GM21737 (cell line): ENCODE data around the gene C10orf90.

Experiments
- ATAC-seq: cut with Tn5 transposase; IDR thresholded peaks from one replicate; pipeline ENCODE4 v1.9.1; 2021; ENCODE audit warnings: mild to moderate bottlenecking, moderate library complexity; ENCODE audit not compliant: unreplicated experiment

The C10orf90 gene

DNA sequence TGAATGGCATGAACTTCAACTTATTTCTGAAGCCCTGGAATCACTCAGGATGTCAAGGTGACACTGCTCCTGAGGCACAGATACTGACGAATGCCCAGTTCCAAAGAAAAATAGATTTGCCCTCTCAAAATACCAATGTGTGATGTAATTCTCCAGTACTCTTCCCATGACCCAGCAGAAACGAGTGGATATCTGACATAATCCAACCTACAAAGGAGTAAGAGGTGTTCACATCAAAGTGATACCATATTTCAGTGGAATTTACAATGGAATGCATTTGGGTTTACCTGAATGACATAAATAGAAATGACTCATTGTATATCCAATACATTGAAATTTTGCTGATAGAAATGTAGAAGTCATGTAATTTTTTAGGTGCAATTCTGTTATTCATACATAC lies 161.3 kb downstream of the C10orf90 start:
- no peak for ATAC-seq

DNA sequence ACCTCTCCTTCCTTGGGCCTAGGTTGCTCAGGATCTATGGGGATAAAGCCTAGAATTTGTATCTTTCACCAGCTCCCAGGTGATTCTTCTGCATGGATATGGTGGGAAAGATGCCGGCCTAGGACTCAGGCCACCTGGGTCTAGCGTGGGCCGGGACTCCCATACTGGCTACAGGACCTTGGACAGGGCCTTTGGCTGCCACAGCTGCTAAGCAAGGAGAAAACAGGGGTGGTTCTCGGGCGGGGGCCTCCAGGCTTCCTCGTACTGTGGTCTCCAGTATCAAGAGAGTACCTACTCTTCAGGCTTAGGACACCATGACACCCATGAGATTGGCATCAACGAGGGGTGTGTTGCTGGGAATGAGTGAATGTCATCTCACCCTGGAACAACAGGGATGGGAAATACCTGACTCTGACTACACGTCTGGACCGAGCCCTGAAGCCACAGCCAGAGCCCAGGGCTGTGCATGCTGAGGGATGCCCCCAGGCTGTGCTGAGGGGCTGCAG lies 161.9 kb downstream of the C10orf90 start:
- ATAC-seq, result no peak

DNA sequence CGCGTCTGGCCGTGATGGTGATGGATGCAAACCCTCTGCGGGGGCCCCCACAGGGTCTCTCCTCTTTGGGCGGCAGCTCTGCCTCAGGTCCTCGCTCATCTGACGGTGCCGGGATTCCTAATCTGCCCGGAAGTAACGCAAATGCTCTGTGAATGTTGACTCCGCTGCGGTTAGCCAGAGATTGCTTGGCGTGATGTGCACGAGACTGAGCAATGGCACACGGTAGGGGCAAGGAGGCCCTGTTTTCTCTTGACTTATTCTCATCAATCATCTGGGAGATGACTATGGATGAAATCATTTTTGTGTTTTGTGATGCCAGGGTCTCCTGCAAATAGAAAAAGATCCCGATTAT lies 165.8 kb downstream of the C10orf90 start:
- ATAC-seq, result no peak

DNA sequence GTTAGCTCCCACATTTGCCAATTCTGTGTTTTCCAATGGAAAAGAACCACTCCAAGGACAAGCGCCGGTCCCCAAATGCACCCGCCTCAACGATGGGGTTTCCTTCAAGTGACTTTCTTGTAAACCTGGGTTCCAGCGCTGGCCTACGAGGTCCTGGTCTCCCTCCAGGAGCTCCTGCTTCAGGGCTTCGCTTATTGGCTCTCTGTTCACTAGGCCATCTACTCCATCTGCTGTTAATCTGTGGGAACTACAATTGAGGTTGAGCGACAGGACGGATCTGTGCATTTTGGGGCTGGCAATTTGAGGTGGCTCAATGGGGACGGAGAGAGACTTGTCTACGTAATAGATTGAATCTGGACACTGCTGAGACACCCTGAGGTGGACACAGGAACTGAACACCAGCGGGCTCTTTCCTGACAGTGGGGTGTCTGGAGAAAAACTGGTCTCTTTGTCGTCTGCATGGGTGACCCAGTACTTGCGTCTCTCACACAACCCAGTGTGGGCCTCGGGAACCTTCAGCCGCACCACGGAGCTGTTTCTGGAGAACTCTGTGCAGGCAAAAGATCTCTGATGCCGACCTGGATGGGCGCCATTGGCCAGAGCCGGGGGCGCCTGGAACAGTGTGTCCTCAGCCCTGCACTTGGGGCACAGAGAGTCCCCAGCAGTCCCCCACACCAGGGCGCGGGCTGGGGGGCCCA lies 166.3 kb downstream of the C10orf90 start:
- ATAC-seq, result no peak

DNA sequence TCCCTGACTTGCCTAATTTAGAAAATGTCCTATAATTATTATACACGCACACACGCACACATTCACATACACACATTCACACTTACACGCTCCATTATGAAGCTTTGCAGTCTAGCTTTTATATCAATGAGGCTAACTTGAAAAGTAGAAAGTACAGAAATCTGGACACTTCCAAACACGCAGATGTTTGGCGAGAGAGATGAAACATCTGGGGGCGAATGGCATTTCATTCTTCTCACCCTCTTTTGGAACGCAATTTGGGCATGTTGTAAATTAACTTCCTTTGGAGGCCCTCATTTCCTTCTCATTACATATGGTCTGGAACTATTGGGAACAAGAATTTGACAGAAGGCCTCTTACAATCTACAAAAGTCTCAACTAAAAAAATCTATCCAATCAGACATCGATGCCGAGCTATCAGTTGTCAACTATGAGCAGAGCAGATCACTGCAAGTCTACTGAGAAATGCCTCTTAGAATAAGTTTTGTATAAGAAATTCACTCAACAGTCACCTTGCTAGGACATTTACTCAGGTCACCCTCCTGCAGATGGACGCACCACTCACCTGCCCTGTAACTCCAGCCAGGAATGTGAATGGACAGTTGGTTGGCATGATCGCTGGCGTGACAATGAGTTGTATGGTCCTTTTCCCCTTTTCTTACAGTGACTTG lies 167.0 kb downstream of the C10orf90 start:
- ATAC-seq, result no peak

DNA sequence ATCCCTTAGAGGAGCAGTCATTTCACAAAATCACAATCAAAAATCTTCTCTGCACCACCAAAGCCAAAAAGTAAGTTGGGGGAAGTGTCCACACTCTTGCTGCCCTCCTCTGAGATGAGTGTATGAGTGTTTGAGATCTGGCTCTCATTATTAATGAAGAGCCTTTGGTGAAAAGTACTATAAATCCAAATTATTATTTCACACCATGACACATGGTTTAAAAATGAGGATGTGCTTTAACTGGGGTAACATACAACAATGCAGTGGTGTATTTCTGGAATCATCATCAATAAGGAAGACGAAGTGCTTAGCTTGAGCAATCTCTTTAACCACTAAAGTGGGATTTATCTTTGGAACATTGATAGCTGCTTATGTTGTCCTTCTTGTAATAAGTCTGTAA lies 168.1 kb downstream of the C10orf90 start:
- ATAC-seq, result no peak

DNA sequence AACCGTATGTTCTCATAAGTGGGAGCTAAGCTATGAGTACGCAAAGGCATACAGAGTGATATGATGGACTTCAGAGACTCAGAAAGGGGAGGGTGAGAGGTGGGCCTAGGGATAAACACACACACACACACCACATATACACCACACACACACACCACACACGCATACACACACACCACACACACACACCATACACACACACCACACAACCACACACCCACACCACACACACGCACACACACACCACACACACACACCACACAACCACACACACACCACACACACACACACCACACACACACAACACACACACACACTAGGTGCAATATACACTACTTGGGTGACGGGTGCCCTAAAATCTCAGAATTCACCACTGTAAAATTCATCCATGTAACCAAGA lies 168.7 kb downstream of the C10orf90 start:
- ATAC-seq, result no peak

DNA sequence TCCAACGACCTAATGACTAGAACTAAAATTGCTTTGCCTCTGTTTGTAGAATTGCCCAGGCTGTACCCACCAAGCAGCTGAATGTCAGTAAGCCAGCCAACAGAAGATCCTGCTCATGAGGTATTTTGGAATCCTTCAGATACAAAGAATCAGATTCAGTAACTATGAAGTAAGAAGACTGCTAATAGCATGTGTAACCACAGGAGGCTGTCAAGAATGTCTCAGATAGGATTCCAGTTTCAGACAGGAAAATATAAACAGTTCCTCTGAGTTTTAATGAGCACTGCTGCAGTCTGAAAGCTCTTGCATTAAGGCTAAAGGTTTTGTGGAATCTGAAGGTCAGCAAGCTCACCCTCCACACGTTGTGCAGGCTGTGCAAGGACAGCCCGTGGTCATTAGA lies 169.6 kb downstream of the C10orf90 start:
- no peak for ATAC-seq

DNA sequence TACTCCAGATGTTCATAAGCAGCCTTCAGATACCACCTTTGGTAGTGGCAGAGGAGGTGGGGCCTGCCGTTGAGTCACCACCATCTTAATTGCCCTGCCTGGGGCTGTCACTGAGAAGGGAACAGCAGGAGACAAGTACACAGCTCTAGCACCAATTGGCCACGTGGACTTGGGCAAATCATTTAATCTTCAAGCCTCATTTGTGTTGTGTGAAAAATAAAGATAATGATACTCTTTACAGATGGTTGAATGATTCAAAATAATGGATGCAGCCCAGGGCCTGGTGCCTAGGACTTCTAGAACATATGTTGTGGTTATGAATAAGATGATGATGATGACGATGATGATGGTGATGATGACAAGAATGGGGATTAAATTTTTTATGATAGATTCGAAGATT lies 170.3 kb downstream of the C10orf90 start:
- no peak for ATAC-seq

DNA sequence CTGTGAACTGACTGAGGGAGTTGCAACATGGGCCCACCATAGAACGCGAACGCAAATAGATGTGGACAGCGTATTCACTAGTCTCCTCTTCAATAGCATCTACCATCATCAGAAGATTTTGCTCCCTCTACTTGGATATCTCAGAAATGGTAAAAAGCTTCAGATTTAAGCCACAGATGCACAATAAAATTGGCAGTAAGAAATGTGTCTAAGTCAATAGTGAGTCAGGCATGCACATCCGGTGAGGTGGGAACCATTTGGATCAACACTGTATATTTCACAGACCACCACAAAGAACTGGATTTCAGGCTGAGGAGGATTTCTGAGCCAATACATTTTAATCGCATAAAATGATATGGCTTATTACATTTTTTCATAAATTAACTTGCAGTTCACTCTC lies 170.7 kb downstream of the C10orf90 start:
- no peak for ATAC-seq

DNA sequence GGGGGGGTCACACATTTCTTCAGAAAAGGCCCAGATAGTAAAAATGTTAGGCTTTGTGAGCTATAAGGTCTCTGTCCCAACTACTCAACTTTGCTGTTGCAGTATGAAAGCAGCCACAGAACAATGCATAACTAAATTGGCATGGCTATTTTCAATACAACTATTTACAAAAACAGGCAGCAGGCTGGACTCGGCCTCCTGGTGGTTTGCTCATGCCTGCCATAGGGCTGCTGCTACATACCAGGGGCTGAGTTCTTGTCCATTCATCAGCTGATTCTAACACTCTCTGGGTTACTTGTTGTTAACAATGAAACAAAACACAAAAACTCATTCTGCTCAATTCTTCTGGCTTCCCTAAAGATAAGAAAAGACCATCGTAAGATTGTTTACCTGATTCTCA lies 172.8 kb downstream of the C10orf90 start:
- no peak for ATAC-seq

DNA sequence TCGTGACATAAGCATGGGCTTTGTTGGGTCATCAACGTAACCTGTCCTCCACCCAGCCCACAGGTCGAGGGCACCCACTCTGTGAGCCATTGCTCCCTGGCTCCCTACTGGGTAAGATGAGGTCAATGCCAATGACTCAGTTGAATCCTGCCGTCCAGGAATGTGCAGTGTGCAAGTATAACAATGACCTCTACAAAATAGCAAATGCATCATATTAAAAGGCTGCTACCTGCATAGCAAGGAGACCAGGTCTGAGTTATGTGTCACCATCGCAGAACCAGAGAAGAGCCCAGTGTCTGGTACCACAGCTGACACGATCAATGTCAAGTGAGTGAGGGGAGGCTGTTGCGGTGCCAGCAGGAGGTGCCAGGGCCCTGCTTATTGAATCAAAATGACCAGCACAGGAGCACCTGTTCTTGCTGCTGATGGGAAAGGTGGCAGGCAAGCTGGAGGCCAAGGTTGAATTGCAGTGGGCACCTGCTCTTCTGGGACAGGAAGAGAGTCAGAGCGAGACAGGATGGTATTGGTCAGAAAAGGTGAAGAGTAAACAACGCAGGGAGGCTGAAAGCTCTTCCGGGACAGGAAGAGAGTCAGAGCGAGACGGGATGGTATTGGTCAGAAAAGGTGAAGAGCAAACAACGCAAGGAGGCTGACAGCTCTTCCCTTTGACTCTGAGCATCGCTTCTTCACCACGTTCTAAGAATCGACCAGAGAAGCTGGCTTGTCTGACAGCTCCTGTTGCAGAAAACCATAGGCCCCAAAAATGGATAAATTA lies 173.5 kb downstream of the C10orf90 start:
- ATAC-seq, result no peak

DNA sequence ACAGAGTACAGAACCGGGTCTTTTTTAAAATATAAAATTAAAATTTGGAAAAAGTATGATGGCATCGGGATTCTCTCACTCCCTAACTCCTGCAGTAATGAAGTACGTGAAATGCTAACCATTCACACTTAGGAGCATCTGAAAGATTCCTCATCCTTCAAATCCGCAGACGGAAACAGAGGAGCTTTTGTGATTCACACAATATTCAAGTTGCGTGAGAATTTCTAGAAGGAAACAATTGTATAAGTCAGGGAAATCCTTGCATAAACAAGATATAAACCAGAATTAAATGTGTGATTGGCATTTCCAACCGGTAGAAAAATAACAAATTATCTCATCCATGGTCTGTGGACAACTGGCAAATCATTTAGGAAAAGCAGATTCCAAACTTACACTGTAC lies 179.0 kb downstream of the C10orf90 start:
- no peak for ATAC-seq

DNA sequence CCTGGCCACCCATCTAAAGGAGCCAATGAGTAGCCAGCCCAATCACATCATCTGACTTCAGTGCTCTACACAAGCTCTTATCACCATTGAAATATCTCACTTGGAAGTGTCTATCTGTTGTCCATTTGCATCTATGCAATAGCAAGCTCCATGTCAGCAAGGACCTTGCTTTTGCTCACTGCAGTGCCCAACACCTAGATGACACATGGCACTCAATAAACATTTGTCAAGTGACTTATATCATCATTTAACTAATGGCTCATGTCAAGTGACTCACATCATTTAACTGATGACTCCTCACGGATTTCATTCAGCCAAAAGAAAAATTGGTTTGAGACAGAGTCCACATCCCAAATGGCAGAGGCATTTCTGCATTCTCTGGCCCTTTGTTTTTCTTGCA lies 189.3 kb downstream of the C10orf90 start:
- no peak for ATAC-seq

DNA sequence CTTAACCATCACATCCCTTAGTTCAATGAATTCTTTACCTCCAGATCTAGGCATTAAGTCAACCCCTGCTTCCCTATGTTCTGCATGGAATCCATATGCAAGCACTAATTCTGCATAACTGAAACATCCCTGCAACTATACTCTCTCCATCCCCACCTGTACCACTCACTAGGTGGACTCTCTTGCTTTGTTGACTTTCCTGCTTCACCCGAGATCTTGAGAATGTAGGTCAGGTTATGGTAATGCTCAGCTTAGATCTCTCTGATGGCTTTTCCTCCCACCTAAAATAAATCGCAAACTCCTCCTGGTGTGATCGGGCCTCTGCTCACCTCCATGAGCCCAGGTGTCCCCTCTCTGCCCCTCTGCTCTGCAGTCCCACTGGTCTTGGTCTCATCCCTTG lies 189.8 kb downstream of the C10orf90 start:
- no peak for ATAC-seq

DNA sequence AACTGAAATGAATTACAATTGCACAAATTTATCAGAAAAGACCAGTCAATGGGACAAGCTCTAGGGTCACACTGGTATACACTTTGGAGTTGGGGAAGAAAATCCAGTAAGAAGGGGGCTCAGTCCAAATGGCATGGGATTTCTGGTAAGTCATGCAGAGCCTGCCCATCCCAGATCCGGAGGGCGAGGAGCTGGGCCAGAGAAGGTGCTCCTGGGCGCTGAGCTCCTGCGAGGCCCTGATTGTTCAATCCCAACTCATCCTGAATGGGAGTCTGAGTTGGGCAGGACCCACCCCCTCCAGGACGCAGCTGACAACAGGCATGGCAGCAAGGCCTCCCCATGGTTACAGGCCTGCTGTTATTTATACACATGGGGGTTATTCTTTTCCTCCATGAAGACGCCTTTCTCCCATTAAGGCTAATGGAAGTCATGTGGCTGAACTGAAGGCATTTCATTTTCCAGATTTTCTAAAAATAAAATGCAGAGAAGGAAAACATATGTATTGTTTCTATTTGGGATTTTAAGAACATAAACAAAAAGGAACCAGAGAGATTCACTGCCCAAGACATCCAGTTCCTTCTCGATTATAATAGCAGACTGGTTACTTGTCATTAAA lies 191.1 kb downstream of the C10orf90 start:
- no peak for ATAC-seq

DNA sequence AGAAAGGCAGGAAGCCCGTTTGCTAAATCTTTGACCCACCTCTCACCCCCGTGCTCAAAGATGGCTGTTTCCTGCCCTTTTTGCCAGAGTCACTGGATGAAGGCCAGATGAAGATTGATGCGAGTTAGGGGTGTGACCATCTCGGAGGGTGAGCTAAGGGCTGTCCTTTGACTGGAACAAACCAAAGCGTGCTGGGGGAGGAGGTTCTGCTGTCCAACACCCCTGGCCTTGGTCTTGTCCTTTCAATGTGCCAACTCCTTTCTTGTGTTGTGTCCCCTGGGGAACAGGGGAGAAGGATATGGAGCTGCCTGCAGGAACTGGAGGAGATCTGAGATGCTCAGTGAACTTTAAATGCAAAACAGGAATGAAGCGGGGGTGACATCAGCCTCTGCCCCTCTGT lies 191.9 kb downstream of the C10orf90 start:
- no peak for ATAC-seq

DNA sequence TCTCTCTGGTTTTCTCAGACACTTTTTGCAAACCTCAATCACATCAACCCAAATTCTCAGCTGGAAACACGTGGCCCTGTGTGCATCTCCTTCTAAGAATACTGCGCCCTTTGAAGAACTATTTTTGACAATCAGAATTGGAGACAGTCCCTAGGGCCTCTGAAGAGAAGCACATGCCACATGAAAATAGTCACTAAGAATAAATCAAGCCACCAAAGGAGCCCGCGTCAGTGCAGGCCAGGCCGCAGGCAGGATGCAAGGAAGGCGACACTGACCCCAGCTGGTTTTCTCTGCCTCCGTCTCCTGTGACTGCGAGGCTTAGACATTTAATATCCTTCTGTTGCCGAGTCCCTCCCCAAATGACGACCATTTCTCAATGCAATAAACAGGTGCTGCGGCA lies 194.2 kb downstream of the C10orf90 start:
- no peak for ATAC-seq

DNA sequence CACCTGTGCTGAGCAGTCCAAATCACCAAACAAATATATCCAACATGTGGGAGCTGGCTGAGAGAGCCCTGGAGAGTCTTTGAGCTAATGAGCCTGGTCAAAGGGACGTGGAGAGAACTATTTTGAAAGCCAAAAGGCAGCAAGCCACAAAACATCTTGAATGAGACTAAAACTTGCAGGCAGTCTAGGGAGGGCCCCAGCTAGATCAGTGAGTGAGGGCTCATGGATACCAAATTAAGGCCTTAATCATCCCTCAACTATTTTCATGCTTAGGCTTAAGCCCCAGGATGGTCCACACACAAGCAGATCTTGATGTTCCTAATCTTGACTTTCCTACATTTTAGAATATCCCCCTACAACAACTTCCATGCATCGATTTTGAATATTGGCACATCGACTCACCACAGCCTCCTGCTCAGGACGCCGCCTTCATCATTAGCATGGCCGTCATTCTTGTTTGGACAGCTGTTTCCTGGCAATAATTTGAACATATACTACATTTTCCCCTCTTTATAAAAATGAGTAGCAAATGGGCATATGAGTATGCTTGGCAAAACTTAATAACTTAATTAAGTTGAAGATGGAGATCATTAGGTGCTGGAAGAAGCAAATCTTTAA lies 195.3 kb downstream of the C10orf90 start:
- ATAC-seq, result no peak

DNA sequence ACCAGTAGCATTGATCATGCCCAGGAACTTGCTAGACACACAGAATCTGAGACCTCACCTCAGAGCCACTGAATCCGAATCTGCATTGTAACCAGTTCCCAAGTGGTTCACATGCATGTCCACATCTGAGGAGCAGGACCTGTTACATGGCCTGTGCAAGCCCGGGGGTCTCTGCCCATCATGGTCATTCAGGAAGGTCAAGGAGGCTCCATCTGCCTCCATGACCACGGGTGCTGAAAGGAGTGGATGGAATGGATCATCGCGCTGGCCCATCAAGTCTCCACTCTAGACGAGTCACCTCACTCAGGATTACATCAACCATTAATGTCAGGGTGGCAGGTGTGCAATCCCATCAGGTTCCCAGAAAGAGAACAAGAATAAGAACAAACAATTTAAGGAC lies 196.5 kb downstream of the C10orf90 start:
- ATAC-seq, result no peak

DNA sequence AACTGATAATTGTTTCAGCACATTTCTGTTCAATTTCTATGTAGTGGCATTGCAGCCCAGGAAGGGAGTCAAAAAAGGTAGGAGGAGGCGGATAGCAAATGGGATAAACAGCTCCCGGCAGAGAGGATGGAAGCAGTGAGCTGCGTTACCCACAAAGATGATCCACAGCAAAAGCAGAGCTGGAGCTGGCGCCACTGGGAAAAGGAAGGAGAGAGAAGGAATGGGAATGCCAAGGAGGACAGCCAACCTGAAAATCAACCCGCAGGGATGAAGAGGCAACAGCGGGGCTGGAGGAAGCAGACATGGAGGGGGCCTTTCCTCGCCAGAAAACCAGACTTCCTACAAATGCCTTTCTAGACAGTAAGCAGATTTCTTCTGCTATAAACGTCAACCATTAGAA lies 199.5 kb downstream of the C10orf90 start:
- no peak for ATAC-seq
